Prostate gland (tissue), 2 donors: Measurements from ENCODE around the gene C3. TPM values are rescaled to one million over a fixed set of nuclear protein-coding genes. Genes with fewer than 3 reads are reported as not detected.

Experiments
- DNase-seq: peaks from one replicate; pipeline ENCODE4 v3.0.0-alpha.2; 2019; ENCODE audit warnings: low spot score
- H3K27ac ChIP-seq, 2 donors: fragments of 200-600 bp; sonication (generic); 2 replicates each; pipeline ENCODE4 v1.5.1; 2017 to 2019
- H3K27me3 ChIP-seq: fragments of 200-600 bp; sonication (generic); replicated peaks from 2 replicates; pipeline ENCODE4 v1.5.1; 2019; ENCODE audit not compliant: insufficient read depth
- H3K36me3 ChIP-seq, 2 donors: fragments of 200-600 bp; sonication (generic); 1 replicate in 1 of 2; 2 replicates in 1 of 2; pipeline versions ENCODE4 v1.5.1 to v1.8.1; 2017 to 2019
- H3K4me1 ChIP-seq: fragments of 200-600 bp; sonication (generic); replicated peaks from 2 replicates; pipeline ENCODE4 v1.5.1; 2019
- H3K4me3 ChIP-seq, 2 donors: fragments of 200-600 bp; sonication (generic); 2 replicates each; pipeline ENCODE4 v1.5.1; 2017 to 2019
- H3K9me3 ChIP-seq: fragments of 200-600 bp; sonication (generic); 2 replicates; pipeline ENCODE4 v1.5.1; 2017
- POLR2A ChIP-seq: fragments of 450-650 bp; IDR thresholded peaks from one replicate; pipeline ENCODE4 v1.6.1; 2016; ENCODE audit warnings: antibody characterized with exemption, mild to moderate bottlenecking
- POLR2AphosphoS5 ChIP-seq: sonication (generic); formaldehyde crosslinking; IDR thresholded peaks from one replicate; pipeline ENCODE4 v1.6.1; 2017; ENCODE audit warnings: antibody characterized with exemption
- WGBS: methylation state at CpG from one replicate; pipeline ENCODE4 v1.1.5; 2018; 5-methylcytosine and 5-hydroxymethylcytosine counted together
- intact Hi-C: fragments of 100-400 bp; cut with DNase I; formaldehyde crosslinking; loops from one replicate; pipeline ENCODE4 v1.14.2; 2022
- total RNA-seq, 2 donors: library from RNA; depleted of rRNA; stranded (reverse); fragments of >200 nt; gene quantifications; one replicate each; pipeline ENCODE4 v1.1.0, GENCODE V29; 2016
- TF ChIP-seq, protein P1 (sequence below), 4 experiments: fragments of 200-600 bp in 2 of 4; fragments of 450-650 bp in 2 of 4; sonication (generic) in 2 of 4; IDR thresholded peaks; 1 replicate in 3 of 4; 2 replicates in 1 of 4; pipeline ENCODE4 v1.5.1; 2016 to 2019; ENCODE audit warnings: antibody characterized with exemption in 4 of 4, mild to moderate bottlenecking in 2 of 4, moderate library complexity in 2 of 4

Gene C3
- total RNA-seq, 2 donors from 2014 or later: 95.1 to 165 TPM

- H3K36me3 ChIP-seq: peaks cover 0 to 7% of the 10 kb centered on the region in 2 donors
- peaks cover 8% of the 10 kb centered on the region for H3K4me1 ChIP-seq
- peak overlapping the region in 1 of 2 donors; percentile 32 for H3K4me3 ChIP-seq
- H3K27ac ChIP-seq: peak overlapping the region; percentile 75 to 78
- intact Hi-C loops: loop anchor here (10.0 kb wide), 1 partner anchor 196 kb away; the partner anchor contains the start of gene TNFSF9
- no peak for DNase-seq
- H3K9me3 ChIP-seq: no peaks in the 10 kb centered on the region
- no peaks in the 10 kb centered on the region for H3K27me3 ChIP-seq
- 88% methylated on average over 17 of the region's 30 CpGs for WGBS
- TF ChIP-seq, protein P1, sequence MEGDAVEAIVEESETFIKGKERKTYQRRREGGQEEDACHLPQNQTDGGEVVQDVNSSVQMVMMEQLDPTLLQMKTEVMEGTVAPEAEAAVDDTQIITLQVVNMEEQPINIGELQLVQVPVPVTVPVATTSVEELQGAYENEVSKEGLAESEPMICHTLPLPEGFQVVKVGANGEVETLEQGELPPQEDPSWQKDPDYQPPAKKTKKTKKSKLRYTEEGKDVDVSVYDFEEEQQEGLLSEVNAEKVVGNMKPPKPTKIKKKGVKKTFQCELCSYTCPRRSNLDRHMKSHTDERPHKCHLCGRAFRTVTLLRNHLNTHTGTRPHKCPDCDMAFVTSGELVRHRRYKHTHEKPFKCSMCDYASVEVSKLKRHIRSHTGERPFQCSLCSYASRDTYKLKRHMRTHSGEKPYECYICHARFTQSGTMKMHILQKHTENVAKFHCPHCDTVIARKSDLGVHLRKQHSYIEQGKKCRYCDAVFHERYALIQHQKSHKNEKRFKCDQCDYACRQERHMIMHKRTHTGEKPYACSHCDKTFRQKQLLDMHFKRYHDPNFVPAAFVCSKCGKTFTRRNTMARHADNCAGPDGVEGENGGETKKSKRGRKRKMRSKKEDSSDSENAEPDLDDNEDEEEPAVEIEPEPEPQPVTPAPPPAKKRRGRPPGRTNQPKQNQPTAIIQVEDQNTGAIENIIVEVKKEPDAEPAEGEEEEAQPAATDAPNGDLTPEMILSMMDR (IDR thresholded peaks at IDR 0.05): no peak
- no peak for TF ChIP-seq POLR2AphosphoS5
- TF ChIP-seq POLR2A: no peak
Measured at GRCh38 chr19:6730941-6731670, 10.7 kb upstream of the C3 start.

DNA sequence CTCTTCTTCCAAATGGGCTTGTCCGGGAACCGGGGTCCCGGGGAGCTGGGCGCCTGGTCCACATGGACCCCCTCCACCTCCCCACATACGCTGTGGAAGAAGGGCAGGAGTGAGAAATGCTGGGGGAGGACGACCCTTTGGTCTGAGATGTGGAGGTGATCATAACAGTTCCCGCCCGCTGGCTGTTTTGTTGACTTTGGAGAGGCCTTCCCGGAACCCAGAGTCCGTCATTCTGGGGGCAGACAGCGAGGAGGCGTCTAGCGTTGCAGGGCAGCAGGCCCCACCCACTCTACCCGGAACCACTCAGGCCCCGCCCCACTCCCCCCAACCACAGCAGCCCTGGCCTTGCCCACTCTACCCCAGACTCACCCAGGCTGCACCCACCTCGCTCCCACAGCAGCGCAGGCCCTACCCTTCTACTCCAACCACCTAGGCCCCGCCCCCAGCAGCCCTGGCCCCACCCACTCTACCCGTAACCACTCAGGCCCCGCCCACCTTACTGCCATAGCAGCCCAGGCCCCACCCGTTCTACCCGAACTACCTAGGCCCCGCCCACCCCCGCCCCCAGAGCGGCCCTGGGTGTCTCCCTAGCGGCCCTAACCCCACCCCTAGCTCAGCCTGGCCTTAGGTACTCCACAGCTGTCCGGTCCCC is 9.8 kb upstream of the C3 start:
- TF ChIP-seq, protein P1 (IDR thresholded peaks at IDR 0.05): no peak
- peak; percentile 64 for TF ChIP-seq POLR2A
- TF ChIP-seq POLR2AphosphoS5: peak; percentile 71
- Histone ChIP-seq H3K27me3 (no peaks in the 10 kb centered on the region), H3K9me3 (no peaks in the 10 kb centered on the region), H3K4me3 (peak overlapping the region; percentile 6 to 32), H3K4me1 (no peaks in the 10 kb centered on the region), H3K27ac (peak overlapping the region; percentile 75 to 78), H3K36me3 (peaks cover 0 to 7% of the 10 kb centered on the region in 2 donors)
- intact Hi-C loops: loop anchor here (10.0 kb wide), 1 partner anchor 195 kb away; the partner anchor contains the start of gene TNFSF9
- peak; percentile 94 for DNase-seq
- 55% methylated on average over 27 of the region's 27 CpGs for WGBS

DNA sequence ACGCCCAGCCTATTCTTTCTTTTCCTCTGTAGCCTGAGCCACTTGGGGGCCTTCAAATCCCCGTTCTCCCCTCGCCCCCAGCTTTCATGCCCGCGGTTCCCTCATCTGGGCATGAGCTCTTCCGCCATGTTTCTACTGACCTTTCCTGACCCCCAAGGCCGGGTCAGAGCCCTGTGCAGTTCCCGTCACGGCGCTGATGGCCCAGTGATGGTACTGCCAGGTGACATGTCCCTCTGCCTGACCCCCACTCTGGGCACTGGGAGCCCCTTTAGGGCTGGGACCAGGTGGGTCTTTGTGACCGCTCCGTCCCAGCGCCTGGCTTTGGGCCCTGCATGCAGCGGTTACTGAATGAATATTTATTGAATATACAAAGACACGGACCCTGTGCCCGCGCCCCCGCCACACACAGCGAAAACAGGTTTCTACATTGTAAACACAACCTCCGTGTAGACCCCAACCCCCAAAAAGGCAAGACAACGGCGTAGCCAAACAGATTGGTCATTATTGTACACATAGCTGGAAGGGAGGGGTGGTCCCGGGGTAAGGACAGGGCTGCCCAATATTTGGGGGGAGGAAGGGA is 9.2 kb upstream of the C3 start:
- peak overlapping the region; percentile 75 to 78 for H3K27ac ChIP-seq
- no peak for DNase-seq
- 79% methylated on average over 23 of the region's 23 CpGs for WGBS

DNA sequence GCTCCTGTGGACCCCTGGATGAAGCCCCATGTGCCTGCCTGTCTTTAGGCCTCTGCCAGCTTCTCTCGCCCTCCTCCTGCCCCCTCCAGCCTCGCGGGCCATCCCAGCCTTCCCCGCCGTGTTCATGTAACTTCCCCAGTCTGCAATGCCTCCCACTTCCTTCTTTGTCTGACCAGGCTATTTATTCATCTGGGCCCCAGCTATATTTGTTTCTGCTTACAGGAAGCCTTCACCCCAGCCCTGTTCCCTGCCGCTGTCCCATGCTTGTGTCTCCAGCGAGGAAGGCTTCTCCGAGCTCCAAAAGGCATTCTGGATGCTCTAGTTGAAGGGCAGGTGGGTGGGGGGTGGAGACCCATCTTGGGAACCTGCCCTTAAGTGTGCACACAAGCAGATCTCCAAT is 7.9 kb upstream of the C3 start:
- WGBS: 38% methylated on average over 8 of the region's 8 CpGs
- Histone ChIP-seq H3K9me3 (no peaks in the 10 kb centered on the region), H3K27me3 (no peaks in the 10 kb centered on the region), H3K36me3 (peaks cover 0 to 7% of the 10 kb centered on the region in 2 donors), H3K4me1 (no peaks in the 10 kb centered on the region), H3K4me3 (no peak overlapping the region), H3K27ac (no peak overlapping the region)
- intact Hi-C loops: no loop called here
- DNase-seq: no peak
- TF ChIP-seq POLR2AphosphoS5 (no peak), POLR2A (no peak)
- TF ChIP-seq, protein P1 (IDR thresholded peaks at IDR 0.05): no peak

More for the DNA sequence above, 9.2 kb upstream of the C3 start:
- Histone ChIP-seq H3K9me3 (no peaks in the 10 kb centered on the region), H3K36me3 (peaks cover 0 to 7% of the 10 kb centered on the region in 2 donors), H3K4me3 (peak overlapping the region; percentile 6 to 32), H3K4me1 (no peaks in the 10 kb centered on the region), H3K27me3 (no peaks in the 10 kb centered on the region)
- intact Hi-C loops: loop anchor here (10.0 kb wide), 1 partner anchor 195 kb away; the partner anchor contains the start of gene TNFSF9
- TF ChIP-seq, protein P1 (IDR thresholded peaks at IDR 0.05): no peak
- TF ChIP-seq POLR2AphosphoS5 (no peak), POLR2A (no peak)
